HG03039 (cell line): ENCODE results near the gene TRNAU1AP.
"Not testable (repeated sequence)": the region's sequence is repeated elsewhere in the genome, so short reads cannot be mapped to it uniquely, and the experiment has no call there.

ENCODE experiments used
- ATAC-seq: cut with Tn5 transposase; IDR thresholded peaks from one replicate; pipeline ENCODE4 v1.9.1; 2021; ENCODE audit warnings: mild to moderate bottlenecking, moderate library complexity; ENCODE audit not compliant: unreplicated experiment

Gene TRNAU1AP

DNA sequence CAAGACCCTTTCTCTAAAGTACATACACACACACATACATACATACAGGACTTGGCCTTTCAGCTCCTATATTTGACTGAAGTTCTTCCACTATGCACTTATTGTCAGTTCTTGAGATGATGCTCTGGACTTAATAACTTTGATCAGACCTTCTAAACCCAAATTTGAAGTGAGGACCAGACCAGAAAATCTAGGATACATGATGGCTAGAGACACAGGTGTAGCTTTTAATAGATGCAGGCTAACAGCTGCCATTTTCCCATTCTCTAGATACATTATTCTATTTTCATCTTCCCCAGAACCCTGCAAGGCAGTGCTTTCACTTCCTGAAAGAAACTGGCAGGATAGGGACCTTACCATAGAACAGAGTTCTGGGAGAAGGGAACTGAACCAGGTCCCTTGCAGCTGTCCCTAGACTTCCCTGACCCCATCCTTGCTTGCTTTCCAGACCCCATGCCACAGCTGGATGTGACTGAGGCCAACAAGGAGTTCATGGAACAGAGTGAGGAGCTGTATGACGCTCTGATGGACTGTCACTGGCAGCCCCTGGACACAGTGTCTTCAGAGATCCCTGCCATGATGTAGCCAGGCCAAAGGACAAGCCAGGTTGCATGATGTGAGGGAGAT is 24.3 kb downstream of the TRNAU1AP start:
- no peak for ATAC-seq

- no peak for ATAC-seq
Observed at GRCh38 chr1:28577738-28578536, 25.1 kb downstream of the TRNAU1AP start.

DNA sequence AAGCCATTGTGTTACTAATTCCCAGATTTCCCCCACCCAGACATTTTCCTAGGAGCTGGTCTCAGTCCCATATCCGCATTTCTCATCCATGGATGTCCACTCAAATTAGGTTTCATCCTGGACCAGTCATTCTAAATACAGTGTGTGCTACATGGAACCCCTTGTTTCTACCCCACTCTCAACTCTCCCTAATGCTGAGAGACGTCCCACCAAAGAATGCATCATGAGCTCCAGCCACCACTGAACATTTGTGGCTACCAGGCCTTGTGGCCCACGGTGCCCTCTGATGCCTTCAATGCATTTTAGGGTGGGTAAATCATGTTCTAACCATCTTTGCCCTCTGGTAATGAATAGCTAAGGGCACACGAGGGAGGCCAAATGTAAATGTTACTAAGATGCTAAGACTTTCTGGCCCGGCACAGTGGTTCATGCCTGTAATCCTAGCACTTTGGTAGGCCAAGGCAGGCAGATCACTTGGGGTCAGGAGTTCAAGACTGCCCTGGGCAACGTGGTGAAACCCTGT is 25.9 kb downstream of the TRNAU1AP start:
- ATAC-seq, result no peak

GRCh38 chr1:28579401-28579800 is 26.5 kb downstream of the TRNAU1AP start:
- ATAC-seq, result no peak

- peak; percentile 29 for ATAC-seq
Observed at GRCh38 chr1:28580722-28581530, 28.0 kb downstream of the TRNAU1AP start.

DNA sequence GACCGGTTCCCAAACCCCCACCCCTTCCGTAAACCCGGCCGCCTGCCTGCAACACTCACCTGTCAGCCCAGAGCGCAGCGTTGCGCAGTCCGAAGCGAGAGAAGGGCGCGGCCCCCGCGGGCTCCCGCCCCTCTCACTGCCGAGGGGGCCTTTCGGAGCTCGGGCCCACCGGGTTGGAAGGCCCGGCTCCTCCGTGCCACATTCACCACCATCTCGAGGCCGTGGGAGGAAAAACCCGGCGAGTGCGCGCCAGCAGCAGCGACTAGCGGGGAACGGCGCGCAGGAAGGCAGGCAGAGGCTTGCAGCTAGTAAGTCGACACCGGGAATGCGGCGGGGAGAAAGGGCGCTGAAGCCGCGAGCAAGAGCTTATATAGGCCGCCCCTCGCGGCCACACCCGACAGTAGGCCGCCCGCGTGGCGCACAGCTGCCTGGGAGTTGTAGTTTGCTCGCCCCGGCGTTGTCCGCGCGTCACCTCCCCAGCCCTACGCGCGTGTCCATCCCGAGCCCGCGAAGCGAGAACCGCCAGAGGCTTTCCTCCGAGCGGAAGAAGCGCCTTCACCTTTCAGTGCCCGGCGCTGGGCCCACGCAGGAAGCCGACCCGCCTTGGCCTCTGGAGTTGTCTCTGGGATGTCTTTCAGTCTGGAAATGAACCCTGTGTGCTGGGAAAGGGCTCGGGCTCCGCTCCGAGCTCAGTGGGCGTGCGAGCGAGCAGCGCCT is 28.8 kb downstream of the TRNAU1AP start:
- peak; percentile 63 for ATAC-seq

DNA sequence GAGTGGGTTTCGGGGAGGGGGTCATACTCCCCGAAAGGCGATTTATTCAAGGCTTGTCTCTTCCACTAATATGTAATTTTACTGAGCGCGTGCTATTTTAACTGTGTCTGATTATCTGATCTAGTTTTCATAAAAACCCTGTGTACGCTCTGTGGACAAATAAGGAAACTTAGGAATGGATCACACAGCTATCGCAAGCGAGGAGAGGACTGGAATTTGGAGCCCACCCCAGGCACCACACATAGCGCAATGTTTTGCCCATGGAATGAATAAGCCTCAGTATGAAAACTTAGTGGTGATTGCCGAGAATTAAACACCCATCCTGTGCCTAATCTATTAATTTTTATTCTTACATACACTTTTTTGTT is 29.3 kb downstream of the TRNAU1AP start:
- ATAC-seq, result no peak

- not testable (repeated sequence) for ATAC-seq
Observed at GRCh38 chr1:28586585-28587391, 33.9 kb downstream of the TRNAU1AP start.

DNA sequence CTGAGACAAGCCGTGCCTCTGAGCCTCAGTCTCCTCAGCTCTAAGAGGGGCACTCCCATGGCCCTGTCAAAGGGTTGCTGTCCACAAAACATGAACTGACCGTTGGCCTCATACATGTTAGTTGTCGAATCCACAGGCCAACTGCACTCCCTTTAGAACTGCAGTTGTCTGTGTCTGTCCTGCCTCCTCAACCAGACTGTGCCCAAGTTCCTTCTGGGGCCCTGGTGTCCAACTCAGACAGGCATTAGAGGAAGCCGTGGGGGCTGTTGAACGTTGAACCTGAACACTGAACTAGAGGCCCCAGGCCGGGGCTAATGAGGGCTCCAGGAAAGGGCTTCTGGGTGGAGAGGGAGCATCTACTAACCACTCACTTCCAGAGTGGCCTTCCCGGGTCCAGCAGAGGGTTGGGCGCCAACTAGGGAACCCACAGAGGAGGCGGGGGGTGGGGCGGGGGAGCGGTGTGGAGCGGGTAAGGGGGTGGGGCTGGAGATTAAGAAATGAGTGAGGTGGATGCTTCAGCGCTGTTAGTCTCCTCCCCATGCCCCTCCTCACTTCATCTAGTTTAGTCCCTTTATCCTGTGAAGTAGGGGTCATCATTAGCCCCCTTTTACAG is 38.9 kb downstream of the TRNAU1AP start, which contains the start of gene RAB42:
RAB42 (plus strand) TSS at position 558 of the 613 bp plus-strand sequence. CDS start 247 bp downstream, outside the sequence.
- ATAC-seq, result no peak

DNA sequence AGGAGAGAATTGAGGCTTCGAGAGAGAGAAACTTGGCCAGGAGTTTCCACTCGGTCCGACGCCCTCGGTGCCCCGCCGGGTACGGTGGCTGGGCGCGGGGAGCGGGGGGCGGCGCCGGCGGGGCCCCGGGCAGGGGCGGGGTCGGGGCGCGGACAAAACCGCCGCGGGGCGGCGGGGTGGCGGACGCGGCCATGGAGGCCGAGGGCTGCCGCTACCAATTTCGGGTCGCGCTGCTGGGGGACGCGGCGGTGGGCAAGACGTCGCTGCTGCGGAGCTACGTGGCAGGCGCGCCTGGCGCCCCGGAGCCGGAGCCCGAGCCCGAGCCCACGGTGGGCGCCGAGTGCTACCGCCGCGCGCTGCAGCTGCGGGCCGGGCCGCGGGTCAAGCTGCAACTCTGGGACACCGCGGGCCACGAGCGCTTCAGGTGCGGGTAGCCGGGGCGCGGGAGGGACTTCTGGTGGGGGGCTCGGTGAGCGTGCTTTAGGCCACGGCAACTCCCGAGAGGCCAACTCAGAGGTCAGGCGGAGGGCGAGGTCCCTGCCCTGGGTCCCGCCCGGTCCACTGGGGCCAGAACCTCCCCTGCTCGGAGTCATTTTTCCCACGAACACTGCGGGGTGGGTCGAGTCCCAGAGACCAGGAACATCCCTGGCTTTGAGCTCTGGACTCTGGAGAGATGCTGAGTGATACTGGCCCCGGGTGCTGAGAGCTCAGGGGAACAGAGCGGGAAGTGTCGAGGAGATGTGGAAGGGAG is 39.6 kb downstream of the TRNAU1AP start:
- no peak for ATAC-seq

DNA sequence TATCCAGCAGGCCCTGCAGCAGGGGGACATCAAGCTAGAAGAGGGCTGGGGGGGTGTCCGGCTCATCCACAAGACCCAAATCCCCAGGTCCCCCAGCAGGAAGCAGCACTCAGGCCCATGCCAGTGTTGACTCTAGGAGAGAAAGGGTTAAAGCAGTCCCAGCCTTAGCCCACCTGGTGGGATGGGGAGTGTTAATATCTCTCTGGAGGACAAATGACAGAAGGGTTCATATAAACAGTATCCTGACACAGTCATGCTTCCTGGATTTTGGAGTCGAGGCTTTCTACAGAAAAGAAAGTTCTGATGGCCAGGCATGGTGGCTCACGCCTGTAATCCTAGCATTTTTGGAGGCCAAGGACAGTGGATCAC is 41.1 kb downstream of the TRNAU1AP start:
- not testable (repeated sequence) for ATAC-seq

GRCh38 chr1:28594686-28595411 is 42.0 kb downstream of the TRNAU1AP start:
- not testable (repeated sequence) for ATAC-seq

DNA sequence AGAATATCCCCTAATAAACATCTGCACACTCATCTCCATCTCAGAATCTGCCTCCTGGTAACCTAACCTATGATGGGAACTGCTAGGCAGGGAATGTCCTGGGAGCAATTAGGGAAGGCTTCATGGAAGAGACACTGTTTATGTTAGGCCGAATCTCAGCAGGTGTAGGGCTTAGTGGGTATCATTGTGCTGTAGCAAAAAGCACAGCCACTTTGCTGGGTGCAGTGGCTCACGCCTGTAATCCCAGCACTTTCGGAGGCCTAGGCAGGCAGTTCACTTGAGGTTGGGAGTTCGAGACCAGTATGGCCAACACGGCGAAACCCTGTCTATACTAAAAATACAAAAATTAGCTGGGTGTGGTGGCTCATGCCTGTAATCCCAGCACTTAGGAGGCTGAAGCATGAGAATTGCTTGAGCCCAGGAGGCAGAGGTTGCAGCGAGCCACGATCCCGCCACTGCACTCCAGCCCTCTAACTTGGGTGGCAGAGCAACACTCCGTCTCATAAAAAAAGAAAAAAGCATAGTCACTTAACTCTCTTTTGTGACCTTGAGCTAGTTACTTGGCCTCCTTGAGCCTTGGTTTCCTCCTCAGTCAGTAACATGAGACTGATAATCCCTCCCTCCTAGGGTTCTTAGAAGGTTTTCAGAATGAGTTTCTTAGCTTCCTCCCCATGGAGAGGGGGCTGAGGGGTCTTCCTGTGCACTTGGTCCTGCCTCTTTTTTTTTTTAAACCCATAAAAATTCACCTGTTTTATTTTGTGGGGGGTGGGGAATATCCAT is 42.7 kb downstream of the TRNAU1AP start:
- ATAC-seq, result no peak

DNA sequence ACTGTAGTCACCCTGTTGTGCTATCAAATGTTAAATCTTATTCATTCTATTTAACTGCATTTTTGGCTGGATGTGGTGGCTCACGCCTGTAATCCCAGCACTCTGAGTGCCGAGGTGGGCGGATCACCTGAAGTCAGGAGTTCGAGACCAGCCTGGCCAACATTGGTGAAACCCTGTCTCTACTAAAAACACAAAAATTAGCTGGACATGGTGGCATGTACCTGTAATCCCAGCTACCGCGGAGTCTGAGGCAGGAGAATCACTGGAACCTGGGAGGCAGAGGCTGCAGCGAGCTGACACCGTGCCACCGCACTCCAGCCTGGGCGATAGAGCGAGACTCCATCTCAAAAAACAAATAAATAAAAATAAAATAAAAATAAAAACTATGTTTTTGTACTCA is 43.4 kb downstream of the TRNAU1AP start:
- ATAC-seq, result not testable (repeated sequence)

DNA sequence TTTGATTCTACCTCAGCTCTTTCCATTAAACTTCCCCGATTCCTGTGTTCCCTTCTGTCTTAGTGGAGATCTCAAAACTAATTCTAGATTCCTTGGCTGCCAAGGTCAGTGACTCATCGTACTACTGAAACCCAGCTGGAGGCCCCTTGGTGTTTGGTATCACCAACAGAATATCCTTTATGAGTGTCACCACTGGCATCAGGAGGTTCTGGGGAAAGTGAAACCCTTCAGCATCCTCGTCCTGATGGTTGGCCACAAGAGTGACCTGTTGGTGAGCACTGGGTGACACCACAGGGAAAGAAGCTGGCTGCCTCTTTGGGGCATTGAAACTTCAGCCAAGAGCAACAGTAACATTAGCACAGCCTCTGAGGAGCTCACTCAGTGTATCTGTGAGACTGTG is 48.8 kb downstream of the TRNAU1AP start:
- no peak for ATAC-seq

DNA sequence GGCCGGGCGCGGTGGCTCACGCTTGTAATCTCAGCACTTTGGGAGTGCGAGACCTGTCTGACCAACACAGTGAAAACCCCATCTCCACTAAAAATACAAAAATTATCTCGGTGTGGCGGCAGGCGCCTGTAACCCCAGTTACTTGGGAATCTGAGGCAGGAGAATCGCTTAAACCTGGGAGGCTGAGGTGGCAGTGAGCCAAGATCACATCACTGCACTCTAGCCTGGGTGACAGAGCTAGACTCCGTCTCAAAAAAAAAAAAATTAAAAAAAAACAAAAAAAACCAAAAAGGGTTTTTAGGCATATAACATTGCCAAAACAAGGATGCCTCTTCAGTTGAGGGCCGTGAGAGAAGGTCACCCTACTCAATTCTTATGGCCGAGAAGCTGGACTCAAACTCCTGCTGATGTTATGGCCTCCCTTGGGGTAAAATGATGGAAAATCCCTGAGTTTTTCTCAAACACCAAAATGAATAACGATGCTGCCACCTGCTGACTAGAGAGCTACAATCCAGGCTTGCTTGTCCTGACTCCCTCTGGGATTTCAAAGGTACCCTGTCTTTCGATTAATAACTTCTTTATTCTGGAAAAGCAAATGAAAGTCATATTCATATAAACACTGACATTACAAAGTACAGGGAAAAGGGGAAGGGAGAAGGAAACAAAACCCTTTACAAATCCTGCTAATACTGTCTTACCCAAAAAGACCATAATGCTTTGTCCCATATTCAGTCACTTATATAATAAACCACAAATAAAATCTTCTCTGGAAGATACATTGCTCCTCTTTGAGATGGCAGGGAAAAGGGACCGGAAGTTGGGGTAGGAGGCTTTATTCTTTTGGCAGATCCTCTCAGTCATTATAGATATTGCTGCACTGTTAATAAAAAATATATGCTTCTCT is 49.9 kb downstream of the TRNAU1AP start:
- no peak for ATAC-seq
